Measurements from ENCODE around the gene HEPACAM2. TPM values are rescaled to one million over a fixed set of nuclear protein-coding genes. Genes with fewer than 3 reads are reported as not detected.

Gene HEPACAM2
- total and polyA plus RNA-seq, 2 donors (not counting 3 experiments of a cell fraction or from before 2014, with no cell fraction given): not detected

DNA sequence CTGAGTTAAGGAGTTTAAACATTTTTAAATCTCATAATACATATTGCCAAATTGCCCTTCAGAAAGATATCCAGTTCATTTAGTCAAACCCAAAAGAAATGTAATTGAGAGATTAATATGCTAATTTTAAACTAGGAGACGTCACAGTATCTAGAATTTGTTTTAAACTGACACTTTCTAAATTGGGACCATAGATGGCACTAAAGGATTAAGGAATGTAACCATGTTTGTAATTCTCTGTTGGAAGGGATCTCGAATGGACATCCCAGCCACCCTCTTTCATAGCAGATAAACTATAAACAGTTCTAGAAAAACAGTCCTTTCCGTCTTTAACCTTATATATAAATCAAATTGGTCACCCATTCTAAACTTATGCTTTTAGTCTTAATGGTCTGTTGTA lies 48.1 kb downstream of the HEPACAM2 start:
- BruUV-seq (replicated peaks): no TSS peak
- no peaks in the 10 kb centered on the region for H3K36me3 ChIP-seq (ENCODE audit: control insufficient read depth in 2 of 2, extremely low read depth in 1 of 2, insufficient read depth in 2 of 2, low read length in 2 of 2)
- H3K27ac ChIP-seq (ENCODE audit: insufficient read depth, low read depth, low read length): no peak overlapping the region
- H2AFZ ChIP-seq (ENCODE audit: low read depth, low read length): no peak overlapping the region
- intact Hi-C loops (cut with micrococcal nuclease) (no loop called here), dilution Hi-C loops (cut with MboI; ENCODE audit: extremely low pct_ligation_motif_present, low sequenced_read_pairs) (no loop called here)
- H3K79me2 ChIP-seq (ENCODE audit: control insufficient read depth, insufficient read depth, low read length): no peaks in the 10 kb centered on the region
- no peak overlapping the region for H3K4me2 ChIP-seq (ENCODE audit: insufficient read depth, low read length)
- no peaks in the 10 kb centered on the region for H4K20me1 ChIP-seq (replicated peaks; ENCODE audit: control insufficient read depth, extremely low read depth, insufficient read depth, low read length)
- no peak for TF ChIP-seq JUN (IDR thresholded peaks at IDR 0.05; ENCODE audit: borderline replicate concordance, insufficient read depth, insufficient read length, low read depth)
- TF ChIP-seq EZH2 (IDR thresholded peaks at IDR 0.05; ENCODE audit: borderline replicate concordance, low read depth, low read length, severe bottlenecking): no peak
- TF ChIP-seq, protein P1, sequence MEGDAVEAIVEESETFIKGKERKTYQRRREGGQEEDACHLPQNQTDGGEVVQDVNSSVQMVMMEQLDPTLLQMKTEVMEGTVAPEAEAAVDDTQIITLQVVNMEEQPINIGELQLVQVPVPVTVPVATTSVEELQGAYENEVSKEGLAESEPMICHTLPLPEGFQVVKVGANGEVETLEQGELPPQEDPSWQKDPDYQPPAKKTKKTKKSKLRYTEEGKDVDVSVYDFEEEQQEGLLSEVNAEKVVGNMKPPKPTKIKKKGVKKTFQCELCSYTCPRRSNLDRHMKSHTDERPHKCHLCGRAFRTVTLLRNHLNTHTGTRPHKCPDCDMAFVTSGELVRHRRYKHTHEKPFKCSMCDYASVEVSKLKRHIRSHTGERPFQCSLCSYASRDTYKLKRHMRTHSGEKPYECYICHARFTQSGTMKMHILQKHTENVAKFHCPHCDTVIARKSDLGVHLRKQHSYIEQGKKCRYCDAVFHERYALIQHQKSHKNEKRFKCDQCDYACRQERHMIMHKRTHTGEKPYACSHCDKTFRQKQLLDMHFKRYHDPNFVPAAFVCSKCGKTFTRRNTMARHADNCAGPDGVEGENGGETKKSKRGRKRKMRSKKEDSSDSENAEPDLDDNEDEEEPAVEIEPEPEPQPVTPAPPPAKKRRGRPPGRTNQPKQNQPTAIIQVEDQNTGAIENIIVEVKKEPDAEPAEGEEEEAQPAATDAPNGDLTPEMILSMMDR (IDR thresholded peaks at IDR 0.05; ENCODE audit: extremely low read depth in 1 of 2, insufficient read depth in 1 of 2, low read depth in 1 of 2, low read length in 2 of 2): no peak
- no peak for TF ChIP-seq MYC (IDR thresholded peaks at IDR 0.05; ENCODE audit: low read depth, low read length)
- TF ChIP-seq GATA2 (IDR thresholded peaks at IDR 0.05; ENCODE audit: insufficient read depth, insufficient read length, low read depth, low read length): no peak
- no peak for TF ChIP-seq POLR2A (IDR thresholded peaks at IDR 0.05; ENCODE audit: low read depth, low read length)
- TF ChIP-seq, protein P2, sequence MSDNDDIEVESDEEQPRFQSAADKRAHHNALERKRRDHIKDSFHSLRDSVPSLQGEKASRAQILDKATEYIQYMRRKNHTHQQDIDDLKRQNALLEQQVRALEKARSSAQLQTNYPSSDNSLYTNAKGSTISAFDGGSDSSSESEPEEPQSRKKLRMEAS (IDR thresholded peaks at IDR 0.05; ENCODE audit: insufficient read depth, insufficient read length): no peak
- no peak for TF ChIP-seq FOS (IDR thresholded peaks at IDR 0.05; ENCODE audit: borderline replicate concordance, insufficient read depth, low read length)
- TF ChIP-seq POLR2AphosphoS5 (IDR thresholded peaks at IDR 0.05; ENCODE audit: insufficient read depth, low read depth, low read length): no peak
- no peak for FAIRE-seq
- no peak overlapping the region for H3K4me3 ChIP-seq (replicated peaks in 1 of 3; ENCODE audit: insufficient read depth in 1 of 3, low read depth in 1 of 3, low read length in 3 of 3)
- peaks cover 7 to 16% of the 10 kb centered on the region in 2 experiments for H3K27me3 ChIP-seq (ENCODE audit: control insufficient read depth in 2 of 2, insufficient read depth in 2 of 2, low read length in 2 of 2)
- no peaks in the 10 kb centered on the region for H3K9me1 ChIP-seq (replicated peaks; ENCODE audit: control insufficient read depth, extremely low read depth, insufficient read depth, low read length)
- H3K4me1 ChIP-seq (ENCODE audit: control insufficient read depth, extremely low read depth, insufficient read depth, low read length): no peaks in the 10 kb centered on the region
- ChIA-PET CTCF (interaction anchor here (0.8 to 1.0 kb wide), 2 partner anchors 50 to 373 kb away, joined by 5 to 7 read pairs; no protein-coding TSS in a partner anchor), POLR2A (no interaction called here)
- peak; percentile 9 for DNase-seq (ENCODE audit: low read depth, low spot score)
- H3K9ac ChIP-seq (replicated peaks; ENCODE audit: extremely low read depth, insufficient read depth, low read length): no peak overlapping the region
- H3K9me3 ChIP-seq (replicated peaks; ENCODE audit: control insufficient read depth, insufficient read depth, low read length): no peaks in the 10 kb centered on the region

All from endothelial cell of umbilical vein (primary cell).